Measurements from ENCODE around the gene GAK.

GAK gene

GRCh38 chr4:885353-885752 lies 46.8 kb downstream of the GAK start:
- no peak for DNase-seq

DNA sequence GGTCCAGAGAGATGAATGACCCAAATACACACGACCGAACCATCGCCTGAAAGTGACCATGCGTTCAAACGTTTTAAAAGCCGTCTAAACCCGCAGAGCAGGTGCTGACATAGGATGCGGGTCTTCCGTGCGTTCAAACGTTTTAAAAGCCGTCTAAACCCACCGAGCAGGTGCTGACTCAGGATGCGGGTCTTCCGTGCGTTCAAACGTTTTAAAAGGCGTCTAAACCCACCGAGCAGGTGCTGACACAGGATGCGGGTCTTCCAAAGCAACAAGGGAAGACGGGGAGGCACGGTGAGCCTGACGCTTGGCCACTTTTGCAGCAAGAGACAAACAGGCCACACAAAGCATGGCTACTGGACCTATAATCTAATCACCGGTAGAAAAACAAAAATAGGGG lies 47.2 kb downstream of the GAK start:
- no peak for DNase-seq

DNA sequence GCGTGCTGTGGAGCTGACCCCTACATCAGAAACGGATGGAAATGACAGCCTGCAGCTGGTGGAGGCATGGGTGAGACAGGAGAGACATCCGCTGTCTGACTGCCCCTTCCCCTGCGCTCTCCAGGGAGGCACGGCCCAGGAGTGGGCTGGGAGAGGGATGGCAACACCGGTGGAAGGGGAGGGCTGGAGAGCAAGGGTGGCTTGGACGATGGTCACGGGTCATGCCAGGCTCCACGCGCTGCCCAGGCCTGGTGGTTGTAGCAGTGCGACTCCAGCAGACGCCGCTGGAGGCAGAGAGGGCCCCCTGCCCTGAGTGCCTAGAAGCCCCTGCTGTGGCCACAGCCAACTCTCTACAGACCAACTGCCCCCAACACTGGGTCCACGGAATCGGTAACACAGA lies 47.9 kb downstream of the GAK start:
- no peak for DNase-seq

- no peak for DNase-seq
Measured at GRCh38 chr4:883377-884095, 48.6 kb downstream of the GAK start.

- no peak for DNase-seq
Measured at GRCh38 chr4:882646-883045, 49.5 kb downstream of the GAK start.

DNA sequence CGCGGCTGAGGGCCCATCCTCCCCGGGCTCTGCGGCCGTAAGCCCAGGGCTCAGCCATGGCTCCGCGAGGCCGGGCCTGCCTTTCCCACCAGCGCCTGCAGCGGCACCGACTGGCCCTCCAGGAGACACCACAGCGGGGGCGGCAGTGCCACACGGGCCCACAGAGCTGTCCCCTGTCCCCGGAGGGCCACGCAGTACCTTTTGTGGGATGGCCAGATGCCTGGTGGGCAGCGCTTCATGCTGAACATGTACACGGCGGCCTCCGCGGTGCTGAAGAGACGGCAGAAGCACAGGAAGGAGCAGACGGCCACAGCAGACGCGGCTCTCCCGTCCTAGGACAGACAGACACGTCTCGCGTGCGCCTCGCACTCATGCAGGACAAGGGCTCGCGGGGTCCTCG lies 50.4 kb downstream of the GAK start:
- DNase-seq = no peak

- no peak for DNase-seq
Measured at GRCh38 chr4:880684-881405, 51.3 kb downstream of the GAK start.

DNA sequence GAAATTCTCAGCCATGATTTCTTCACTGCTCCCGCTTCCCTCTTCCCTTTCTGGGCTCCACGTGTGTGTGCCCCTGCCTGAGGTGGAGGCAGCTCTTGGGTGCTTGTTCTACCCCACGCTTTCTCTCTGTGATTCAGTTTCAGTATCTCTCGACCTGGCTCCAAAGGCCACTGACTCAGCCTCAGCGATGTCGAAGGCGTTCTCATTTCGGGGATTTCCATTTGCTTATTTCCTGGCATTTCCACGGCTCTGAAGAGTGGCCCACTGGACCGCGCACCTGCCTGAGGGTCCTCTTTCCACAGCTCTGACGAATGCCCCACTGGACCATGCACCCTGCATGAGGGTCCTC lies 52.4 kb downstream of the GAK start:
- no peak for DNase-seq

- DNase-seq = no peak
Measured at GRCh38 chr4:878796-879728, 53.1 kb downstream of the GAK start.

DNA sequence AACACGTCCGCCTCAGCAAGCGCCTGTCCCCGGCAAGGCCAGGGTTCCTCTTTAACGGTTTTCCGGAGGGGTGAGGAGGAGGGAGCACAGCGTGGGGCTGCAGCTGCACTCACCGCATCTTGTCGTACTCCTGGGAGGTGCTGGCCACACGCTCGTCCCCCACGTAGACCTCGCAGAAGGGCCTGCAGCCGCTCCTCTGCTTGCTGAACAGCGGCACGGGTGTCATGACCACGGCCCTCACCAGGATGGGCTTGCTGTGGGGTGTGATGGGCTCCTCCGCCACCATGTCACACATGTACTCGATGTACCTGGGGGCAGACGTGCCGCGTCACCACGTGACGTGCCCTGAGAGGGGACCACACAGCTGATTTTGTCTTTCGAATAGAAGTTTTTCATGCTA lies 54.6 kb downstream of the GAK start:
- no peak for DNase-seq

DNA sequence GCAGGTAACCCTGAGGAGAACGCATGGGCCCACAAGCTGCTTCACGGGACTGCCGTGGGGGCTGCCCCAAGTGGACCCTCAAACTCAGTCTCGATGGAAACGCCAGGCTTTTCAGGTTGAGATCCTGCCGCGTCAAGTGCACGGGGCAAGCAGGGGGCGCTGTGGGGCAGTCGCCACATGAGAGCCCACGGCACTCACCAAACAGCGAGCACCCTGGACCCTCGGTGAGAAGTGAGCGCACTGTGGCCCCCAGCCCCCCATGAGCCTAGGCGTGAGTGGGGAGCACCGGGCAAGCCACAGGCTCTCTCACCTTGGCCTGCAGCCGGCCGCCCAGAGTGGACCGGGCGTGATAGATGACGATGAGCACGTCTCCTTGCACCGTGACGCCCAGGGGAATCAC lies 55.3 kb downstream of the GAK start:
- no peak for DNase-seq

DNA sequence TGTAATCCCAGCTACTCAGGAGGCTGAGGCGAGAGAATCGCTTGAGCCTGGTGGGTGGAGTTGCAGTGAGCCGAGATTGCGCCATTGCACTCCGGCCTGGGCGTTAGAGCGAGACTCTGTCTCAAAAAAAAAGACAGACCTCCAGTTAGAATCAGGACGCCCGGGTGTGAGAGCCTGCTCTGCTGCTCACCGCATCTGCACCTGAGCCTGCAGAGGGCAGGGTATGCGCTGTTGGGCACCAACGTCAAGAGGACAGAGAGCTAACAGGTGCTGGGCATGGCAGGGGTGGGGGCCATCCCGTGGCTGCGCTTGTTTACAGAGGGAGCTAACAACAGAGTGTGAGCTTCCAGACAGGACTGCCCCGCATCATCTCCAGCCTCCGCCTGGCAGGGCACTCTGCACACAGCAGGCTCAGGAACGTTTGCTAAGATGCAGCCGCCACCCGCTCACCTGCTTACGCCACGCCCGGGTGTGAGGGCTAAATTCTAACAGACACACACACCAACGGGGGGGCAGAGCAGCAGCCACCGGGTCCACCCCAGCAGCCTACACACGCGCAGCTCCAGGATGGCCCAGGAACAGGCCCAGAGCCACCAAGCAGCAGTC lies 56.2 kb downstream of the GAK start:
- DNase-seq = no peak

- DNase-seq = no peak
Measured at GRCh38 chr4:874971-875817, 56.9 kb downstream of the GAK start.

GRCh38 chr4:874056-874455 lies 58.1 kb downstream of the GAK start:
- no peak for DNase-seq

- DNase-seq = no peak
Measured at GRCh38 chr4:872241-872981, 59.7 kb downstream of the GAK start.

- DNase-seq = no peak
Measured at GRCh38 chr4:871484-871883, 60.6 kb downstream of the GAK start.

DNA sequence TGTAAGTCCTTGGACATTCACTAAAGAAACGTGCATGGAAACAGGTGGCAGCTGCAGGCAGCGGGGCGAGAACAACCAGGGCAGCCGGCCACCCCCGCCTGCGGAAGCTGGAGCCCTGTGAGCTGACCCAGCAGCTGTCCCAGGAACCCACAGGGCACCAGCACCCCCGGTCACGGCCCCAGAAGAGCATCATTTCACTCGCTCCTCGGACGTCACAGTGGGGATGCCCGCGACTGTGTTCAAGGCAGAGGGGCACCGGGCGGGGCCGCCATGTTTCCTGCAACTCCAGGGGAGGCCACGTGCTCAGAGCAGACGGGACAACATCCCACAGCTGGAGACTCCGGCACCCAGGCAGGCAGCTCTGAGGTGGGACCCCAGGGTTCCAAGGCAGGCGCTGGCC lies 61.2 kb downstream of the GAK start:
- no peak for DNase-seq

- DNase-seq = no peak
Measured at GRCh38 chr4:869776-870175, 62.3 kb downstream of the GAK start.

DNA sequence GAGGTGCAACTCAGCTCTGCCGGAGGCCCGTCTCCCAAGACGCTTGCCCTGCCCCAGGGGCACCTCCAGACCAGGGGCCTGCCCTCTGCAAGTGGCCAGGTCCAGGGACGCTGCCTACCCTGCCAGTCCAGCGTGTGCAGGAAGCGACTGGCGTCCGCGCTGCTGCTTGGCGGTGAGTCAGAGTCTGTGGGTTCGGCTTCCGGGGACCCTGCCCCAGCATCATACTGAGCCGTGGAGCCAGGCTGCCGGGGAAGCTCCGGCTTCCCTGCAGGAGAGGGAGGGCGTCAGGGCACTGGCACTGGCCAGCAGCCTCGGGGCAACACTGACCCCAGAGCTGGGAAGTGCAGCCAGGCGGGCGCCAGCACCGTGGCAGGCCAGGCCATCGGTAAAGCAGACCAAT lies 63.7 kb downstream of the GAK start:
- no peak for DNase-seq

DNA sequence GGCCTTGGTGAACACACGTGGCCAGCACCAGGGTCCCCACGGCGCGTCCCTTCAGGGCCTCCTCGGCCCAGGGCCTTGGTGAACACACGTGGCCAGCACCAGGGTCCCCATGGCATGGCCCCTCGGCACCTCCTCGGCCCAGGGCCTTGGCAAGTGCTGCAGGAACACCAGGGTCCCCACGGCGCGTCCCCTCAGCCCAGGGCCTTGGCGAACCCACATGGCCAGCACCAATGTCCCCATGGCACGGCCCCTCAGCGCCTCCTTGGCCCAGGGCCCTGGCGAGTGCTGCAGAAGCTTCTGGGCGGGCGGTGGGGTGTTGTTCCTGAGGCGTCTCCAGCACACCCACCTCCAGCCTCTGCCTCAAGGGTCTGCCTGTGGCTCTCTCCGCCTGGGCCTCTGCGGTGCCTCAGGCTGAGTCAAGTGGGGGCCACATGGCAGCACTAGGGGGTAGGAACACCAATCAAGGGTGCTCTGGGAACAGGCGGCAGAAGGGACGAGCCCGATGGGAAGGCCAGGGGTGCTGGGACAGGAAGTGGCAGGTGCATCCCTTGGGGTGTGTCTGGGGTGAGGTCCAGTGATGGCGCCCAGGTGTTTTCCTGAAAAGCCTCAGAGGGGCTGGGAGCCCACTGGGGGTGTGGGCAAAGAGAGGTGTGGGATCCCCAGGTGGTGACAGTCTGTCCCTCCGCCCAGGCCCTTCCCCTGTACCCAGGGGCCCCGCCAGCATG lies 64.4 kb downstream of the GAK start:
- DNase-seq = no peak

All from NCI-H187 treated with DMSO at 0.1 percent for 48 hours (cell line).